Left colon (tissue), 2 donors: ENCODE data around the gene TLCD1. TPM values are rescaled to one million over a fixed set of nuclear protein-coding genes. Genes with fewer than 3 reads are reported as not detected.
A peak's percentile ranks its signal among the peaks of the same experiment; 100 is the strongest.

Source experiments
- ATAC-seq: fragments of 200-7000 bp; cut with Tn5 transposase; one replicate; pipeline ENCODE4 v1.9.1; 2020; ENCODE audit warnings: mild to moderate bottlenecking, moderate library complexity
- DNase-seq, 2 donors: peaks; one replicate each; pipeline ENCODE4 v3.0.0-alpha.2; 2020
- intact Hi-C, 2 donors: fragments of 100-400 bp; cut with DNase I in 1 of 2; cut with micrococcal nuclease in 1 of 2; formaldehyde crosslinking; loops; one replicate each; pipeline versions ENCODE4 v1.11.2 to v1.14.0; 2022; cut with DNase I, micrococcal nuclease
- total RNA-seq, 2 donors: library from RNA; stranded (reverse); fragmentation: NEBNext Ultra II Directional; extraction: Animal tissue kit (Norgen Biotek cat#: 25700); gene quantifications; one replicate each; pipeline ENCODE4 v1.2.1, GENCODE V29; 2021
- donor health status: DM: no; HTN: no; CAD: no.
- donor health status: DM: yes; HTN: yes; CAD: no.

Gene TLCD1
- total RNA-seq, 2 donors from 2014 or later, result 7.1 to 12.8 TPM

DNA sequence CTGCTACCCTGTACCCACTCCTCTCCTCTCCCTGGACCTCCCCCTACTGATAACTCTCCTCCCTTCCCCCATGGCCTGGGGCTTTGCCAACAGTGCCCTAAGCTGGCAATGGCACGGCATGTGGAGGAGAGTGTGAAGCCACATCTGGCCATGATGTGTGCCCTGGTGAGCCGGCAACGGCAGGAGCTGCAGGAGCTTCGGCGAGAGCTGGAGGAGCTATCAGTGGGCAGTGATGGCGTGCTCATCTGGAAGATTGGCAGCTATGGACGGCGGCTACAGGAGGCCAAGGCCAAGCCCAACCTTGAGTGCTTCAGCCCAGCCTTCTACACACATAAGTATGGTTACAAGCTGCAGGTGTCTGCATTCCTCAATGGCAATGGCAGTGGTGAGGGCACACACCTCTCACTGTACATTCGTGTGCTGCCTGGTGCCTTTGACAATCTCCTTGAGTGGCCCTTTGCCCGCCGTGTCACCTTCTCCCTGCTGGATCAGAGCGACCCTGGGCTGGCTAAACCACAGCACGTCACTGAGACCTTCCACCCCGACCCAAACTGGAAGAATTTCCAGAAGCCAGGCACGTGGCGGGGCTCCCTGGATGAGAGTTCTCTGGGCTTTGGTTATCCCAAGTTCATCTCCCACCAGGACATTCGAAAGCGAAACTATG, 23.0 kb upstream of the TLCD1 start:
- DNase-seq, result peak in 1 of 2 donors; percentile 29
- ATAC-seq, result no peak

DNA sequence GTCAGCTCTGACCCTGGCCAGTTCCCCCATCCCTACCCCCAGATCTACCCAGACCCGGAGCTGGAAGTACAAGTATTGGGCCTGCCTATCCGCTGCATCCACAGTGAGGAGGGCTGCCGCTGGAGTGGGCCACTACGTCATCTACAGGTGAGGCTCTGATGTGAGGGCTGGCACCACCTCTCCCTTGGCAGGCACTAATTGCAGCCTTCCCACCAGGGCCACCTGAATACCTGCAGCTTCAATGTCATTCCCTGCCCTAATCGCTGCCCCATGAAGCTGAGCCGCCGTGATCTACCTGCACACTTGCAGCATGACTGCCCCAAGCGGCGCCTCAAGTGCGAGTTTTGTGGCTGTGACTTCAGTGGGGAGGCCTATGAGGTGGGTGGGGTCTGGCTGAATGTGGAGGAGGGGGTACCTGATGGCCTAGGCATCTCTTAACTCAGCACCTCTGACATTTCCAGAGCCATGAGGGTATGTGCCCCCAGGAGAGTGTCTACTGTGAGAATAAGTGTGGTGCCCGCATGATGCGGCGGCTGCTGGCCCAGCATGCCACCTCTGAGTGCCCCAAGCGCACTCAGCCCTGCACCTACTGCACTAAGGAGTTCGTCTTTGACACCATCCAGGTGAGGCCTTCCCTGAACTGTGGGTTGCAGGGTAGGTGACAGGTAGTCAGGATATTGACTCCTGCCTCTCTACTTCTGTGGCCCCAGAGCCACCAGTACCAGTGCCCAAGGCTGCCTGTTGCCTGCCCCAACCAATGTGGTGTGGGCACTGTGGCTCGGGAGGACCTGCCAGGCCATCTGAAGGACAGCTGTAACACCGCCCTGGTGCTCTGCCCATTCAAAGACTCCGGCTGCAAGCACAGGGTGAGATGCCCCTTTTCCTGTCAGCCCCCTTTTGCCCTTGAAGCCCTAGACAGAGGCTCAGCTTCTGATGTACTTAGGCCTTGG, 22.0 kb upstream of the TLCD1 start:
- ATAC-seq (no peak), DNase-seq (no peak)
- intact Hi-C loops, result no loop called here

More for the DNA sequence above, 23.0 kb upstream of the TLCD1 start:
- intact Hi-C loops, result no loop called here

DNA sequence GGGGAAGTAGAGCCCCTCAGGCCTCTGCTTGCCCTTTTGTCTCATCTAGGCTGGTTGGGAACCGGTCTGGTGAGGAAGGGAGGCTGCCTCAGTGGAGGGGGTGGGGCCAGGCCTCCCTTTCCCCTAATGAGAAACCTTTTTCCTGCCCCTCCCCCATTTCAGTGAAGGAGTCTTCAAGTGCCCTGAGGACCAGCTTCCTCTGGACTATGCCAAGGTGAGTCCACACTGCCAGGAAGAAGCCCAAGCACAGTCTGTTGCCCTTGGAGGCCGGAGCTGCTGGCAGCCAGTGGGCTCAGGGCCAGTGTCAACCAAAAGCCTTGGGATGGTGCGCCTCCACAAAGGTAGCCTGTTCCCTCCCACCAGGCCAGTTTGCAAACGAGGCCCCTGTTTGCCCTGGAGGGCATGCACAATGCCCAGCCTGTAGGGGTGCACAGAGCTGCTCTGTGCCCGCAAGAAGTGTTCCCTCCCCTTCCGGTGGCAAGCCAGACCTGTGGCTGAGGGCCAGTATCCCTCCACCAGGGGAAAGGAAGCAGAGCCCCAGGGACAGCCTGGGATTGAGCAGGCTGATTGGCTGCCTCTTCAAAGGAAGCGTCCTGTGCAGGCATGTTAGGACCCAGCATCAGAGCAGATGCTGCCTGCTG, 21.1 kb upstream of the TLCD1 start:
- ATAC-seq (peak; percentile 19), DNase-seq (peak; percentile 74 to 80)
- intact Hi-C loops, result no loop called here

DNA sequence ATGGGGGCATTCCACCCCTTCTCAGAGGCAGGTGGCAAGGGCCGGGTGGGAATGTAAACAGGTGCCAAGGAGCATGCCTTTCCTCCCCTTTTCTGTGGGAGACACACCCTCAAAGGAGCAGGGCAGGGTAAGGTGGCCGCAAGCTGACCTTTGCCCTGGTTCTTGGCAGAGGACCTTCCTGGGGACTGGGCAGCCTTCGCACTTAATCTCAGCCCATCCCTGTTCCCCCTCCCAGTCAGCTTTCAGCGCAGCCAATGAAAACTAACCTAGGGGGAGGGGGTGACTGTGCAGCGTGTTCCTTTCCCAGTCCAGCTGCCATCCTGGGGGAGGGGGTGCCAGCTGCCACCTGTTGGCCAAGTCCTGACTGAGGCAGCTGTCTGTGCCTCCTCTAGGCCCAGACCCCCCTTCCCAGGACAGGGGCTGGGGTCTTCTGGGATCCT, 20.6 kb upstream of the TLCD1 start:
- DNase-seq (peak; percentile 80 to 93), ATAC-seq (peak; percentile 49)
- intact Hi-C loops, result no loop called here

DNA sequence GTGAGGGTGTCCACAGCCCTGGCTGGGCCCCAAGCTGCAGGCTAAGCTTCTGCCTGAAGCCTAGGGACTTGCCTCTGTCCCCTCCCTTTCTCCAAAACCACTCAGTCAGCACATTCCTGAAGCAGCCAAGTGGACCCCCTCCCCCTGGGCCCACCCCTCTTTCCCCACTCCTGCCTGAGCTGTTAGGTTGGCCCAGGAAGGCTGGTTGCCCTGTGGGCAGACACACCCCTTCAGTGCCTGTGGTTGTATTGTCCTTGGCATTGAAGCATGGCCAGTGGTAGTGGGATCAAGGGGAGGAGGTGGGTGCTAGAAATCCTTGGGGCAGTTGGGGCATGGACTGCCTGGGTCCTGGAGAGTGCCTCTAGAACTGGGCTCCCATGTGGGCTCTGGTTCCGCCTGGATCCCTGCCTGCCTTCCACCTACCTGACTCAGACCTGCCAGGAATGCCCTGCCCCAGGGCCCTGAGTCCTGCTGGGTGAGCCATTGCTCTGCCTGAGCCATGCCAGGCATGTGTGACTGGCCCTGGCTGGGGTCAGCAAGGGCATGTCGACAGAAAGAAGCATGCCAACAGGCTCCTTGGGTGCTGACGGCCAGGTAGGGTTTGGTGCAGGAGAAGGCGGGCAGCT, 19.9 kb upstream of the TLCD1 start:
- ATAC-seq (peak; percentile 7), DNase-seq (peak; percentile 48 to 57)
- intact Hi-C loops, result no loop called here

DNA sequence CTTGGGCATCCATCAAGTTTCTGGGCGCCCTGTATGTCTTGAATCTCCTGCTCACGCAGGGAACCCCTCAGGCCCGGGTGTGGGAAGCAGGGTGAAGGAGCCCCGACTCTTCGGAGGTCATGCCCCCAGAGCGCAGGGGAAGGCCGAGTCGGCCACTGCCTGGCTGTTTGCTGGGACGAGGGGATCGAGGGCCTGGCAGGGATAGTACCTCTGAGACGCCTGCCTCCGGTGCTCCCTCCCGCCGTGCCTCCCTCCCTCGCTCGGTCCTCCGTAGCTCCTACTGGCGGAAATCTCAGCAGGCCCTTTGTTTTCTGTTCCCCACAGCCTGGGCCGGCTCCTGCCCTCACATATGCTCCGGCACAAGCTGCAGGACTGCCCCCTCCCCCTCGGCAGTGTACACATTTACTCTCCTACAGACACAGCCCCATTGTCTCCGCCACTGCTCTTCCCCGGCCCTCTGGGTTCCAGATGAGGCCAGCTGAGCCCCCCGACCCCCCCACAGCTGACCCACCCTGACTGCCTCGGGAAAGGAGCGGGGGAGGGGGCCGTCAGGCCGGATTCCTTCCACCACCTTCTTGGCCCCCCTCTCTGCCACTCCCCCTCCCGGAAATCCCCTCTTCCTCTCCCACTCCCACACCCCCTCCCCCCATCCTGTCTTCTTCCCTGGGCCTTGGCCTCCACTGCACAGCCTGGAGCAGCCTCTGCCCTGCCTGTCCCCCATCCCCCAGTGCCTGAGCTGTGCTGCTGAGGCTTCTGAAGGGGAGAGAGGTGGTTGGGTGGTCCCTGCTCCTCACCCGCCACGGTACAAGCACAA, 19.1 kb upstream of the TLCD1 start:
- intact Hi-C loops, result no loop called here
- DNase-seq, result peak; percentile 63 to 75
- peak; percentile 3 for ATAC-seq

DNA sequence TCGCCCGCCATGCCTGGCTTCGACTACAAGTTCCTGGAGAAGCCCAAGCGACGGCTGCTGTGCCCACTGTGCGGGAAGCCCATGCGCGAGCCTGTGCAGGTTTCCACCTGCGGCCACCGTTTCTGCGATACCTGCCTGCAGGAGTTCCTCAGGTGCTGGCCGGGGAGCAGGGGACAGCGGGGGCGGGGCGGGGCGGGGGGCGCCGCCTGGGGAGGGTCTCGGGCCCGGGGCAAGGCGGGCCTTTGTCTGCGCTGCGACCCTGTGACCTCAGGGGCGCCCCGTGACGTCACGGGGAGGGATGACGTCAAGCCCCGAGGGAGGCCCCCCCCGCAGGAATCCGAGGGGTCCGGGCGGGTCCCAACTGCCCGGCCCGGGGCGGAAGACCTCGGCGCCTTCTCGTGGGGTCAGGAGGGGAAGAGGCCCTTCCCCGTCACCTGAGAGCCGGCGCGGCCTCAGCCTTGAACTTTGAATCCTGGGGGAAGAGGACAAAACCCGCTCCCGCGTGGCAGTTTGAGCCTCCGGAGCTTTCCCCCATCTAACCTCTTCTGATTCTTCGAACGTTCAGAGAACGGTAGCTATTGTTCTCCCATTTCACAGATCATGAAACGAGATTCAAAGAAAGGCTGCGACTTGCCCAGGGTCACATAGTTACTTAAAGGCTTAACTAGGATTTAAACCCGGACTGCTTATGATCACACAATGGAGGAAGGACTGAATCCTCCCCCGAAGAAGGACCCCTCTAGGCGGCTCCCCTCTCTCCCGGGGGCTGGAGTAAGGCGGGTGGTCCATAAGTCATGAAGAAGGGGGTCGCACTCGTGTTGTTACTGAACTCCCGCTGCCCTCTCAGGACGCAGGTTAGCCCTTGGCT, 18.3 kb upstream of the TLCD1 start:
- DNase-seq (peak; percentile 68 to 80), ATAC-seq (peak; percentile 17)
- intact Hi-C loops, result no loop called here

DNA sequence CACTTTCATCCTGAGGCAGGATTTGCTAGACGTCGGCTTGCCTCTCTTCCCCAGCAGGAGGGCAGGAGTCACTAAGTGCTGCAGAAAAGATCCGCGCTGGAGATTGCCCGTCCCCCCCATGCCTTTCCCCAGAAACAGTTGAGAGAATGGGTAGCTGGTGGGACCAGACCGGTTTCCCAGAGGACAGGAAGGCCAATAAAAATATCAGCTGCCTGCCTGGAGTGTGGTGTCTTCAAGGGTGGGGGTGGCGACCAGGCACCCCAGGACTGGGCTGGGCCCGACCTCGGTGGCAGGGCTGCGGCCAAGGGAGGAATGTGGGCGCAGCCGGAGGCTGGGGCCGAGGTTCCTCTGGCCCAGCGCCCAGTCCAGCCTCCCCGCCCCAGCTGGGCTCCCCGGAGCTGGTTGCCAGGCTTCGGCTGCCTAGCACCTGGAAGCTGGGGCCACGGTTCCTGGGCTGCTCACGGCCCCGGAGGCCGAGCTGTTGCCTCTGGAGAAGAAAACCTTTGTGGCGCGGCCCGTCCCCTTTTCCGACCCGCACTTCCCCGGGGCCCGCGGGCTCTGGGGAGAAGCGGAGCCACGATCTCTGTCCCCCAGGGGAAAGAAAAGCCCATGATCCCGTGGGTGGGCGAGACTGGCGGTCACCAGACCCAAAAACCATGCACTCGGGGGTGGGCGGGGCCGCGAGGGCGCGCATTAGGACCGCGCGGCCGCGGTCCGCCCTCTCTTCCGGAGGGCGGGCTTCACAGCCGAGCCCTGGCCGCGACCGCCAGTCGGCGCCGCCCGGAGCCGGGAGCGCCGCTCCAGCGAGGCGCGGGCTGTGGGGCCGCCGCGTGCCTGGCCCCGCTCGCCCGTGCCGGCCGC, 17.4 kb upstream of the TLCD1 start, which contains the start of gene TRAF4:
Gene TRAF4 (plus strand): TSS at position 769 of the 861 bp plus-strand sequence. CDS start 102 bp downstream, outside the sequence.
- peak; percentile 86 to 89 for DNase-seq
- intact Hi-C loops, result no loop called here
- peak; percentile 59 for ATAC-seq

DNA sequence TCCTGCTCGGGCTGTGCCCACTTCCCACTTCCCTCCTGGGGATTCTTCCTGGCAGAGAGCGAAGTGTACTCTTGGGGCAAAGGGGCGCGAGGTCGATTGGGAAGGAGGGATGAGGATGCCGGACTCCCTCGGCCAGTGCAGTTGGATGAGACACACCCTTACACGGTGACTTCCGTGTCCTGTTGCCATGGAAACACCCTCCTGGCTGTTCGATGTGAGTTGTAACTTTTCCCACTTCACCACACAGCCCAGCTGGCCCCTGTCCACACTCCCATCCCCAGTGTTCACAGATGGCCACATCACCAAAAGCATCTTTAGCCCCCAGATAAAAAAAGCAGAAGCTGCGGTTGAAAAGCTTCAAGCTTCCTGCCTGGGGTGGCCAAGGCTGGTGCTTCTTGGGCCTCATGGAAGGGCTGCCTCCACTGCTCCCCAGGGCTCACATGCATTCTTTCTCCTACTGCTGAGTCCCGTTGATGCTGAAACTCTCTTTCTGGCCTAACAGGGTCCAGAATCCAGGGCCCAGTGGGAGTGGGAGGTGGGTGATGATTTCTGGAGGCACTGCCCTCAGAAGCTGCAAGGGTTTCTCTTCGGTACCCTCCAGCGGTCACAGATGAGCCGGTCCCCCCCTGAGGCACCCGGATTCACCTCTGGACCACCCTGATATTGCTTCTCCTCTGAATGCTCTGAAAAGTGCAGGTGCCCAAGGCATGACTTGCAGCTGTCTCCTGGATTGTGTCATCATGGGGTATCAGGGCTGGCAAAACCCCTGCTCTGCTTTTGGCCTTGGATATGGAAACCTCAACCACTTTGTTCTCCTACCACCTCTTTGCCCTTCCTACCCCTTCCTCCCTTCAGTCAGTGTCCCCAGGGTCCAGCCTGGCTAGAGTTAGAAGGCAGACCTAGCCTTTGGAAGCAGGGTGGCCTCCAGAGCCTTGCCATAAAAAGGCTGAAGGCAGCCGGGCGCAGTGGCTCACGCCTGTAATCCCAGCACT, 15.6 kb upstream of the TLCD1 start:
- DNase-seq, result peak; percentile 47 to 71
- no peak for ATAC-seq
- intact Hi-C loops, result no loop called here

DNA sequence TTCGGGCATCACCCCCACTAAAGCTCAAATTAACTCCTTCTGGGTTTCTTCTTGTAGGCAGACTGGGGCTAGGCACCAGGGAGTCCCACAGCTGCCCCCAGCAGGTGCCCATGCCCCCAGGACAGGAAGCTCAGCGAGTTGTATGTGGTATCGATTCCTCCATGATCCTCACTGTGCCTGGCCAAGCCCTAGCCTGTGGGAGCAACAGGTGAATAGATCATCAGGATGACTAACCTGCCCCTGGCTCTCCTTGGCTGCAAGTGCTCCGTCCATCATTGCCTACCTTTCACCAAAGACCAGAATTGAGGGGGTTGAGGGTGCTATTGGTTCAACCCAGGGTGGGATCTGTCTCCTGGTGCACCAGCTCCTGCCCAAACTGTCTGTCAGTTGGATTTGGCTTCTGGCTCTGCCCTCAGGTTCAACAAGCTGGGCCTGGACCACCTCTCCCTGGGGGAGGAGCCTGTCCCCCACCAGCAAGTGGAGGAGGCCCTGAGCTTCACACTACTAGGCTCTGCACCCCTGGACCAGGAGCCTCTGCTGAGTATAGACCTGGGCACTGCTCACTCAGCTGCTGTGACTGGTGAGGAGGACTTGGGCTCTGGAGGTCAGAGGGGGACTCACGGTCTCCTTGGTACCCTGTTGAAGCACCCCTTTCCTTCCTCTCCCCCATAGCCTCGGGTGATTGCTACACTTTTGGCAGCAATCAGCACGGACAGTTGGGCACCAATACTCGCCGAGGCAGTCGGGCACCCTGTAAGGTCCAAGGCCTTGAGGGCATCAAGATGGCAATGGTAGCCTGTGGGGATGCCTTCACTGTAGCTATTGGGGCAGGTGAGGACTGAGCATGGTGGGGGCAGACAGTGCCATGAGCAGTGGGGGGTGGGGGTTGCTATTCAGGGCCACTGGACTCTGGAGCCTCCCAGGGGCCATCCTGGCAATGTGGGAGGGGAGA, 14.6 kb upstream of the TLCD1 start:
- intact Hi-C loops, result no loop called here
- ATAC-seq (no peak), DNase-seq (no peak)

DNA sequence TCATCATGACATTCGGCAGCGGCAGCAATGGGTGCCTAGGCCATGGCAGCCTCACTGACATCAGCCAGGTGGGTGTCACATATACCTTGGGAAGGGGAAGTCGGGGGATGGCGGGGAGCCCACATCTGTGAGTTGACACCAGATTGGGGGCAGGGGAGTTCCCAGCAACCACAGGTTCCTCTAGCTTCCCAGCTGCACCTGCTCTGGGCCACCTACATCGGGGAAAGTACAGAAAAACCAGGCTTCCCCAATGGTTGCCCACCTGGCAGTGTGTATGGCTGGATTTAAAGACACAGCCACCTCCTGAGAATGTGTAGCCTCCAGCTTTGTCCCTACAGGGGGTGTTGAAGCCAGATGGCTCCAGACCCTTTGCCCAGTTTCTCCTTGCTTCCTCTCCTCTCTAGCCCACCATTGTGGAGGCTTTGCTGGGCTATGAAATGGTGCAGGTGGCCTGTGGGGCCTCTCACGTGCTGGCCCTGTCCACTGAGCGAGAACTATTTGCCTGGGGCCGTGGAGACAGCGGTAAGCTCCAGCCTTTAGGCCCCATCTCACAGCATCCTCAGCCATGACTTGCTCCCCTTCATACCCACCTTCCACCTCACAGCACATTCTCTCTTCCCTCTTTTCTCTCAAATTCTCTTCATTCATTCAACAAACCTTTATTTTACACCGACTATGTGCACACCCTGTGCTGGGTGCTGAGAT, 12.8 kb upstream of the TLCD1 start:
- no peak for ATAC-seq
- peak in 1 of 2 donors; percentile 42 for DNase-seq
- intact Hi-C loops, result no loop called here

DNA sequence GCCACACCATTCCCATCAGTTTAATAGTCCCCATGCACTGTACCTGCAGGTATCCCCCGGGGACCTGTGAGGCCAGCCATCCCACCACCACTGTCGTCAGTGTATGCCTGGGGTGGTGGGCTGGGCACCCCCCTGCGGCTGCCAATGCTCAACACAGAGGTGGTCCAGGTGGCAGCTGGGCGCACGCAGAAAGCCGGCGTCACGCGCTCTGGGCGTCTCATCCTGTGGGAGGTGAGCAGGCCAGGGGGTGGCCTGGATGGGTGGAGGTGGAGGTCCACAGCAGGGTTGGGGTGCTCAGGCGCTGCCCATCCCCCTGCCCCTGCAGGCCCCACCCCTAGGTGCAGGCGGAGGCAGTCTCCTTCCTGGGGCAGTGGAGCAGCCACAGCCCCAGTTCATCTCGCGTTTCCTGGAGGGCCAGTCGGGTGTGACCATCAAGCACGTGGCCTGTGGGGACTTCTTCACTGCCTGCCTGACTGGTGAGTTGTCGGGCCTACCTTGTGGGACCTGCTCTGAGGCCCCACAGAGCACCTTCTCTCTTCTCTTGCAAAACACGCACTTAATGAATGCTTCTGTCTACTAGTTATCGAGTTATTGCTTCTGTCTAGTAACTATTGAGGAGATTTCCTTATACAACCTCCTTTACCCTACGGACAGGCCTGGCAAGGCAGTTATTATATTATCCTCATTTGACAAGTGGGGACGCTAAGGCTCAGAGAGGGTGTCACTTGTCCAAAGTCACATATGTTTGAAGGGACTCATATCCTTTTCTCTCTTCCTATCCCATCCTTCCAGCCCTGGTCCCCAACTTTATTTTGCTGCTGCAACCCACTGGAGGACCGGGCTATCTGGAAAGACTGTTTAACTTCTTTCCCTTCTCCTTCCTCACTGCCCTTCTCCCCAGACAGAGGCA, 12.0 kb upstream of the TLCD1 start:
- ATAC-seq (peak; percentile 85), DNase-seq (peak; percentile 71 to 72)
- intact Hi-C loops, result no loop called here
